HepG2 (cell line): ENCODE results near the gene CYSRT1. TPM values are rescaled to one million over a fixed set of nuclear protein-coding genes. Genes with fewer than 3 reads are reported as not detected.

Experiments used
- BRD4 ChIP-seq: sonication (generic); formaldehyde crosslinking; IDR thresholded peaks from 2 replicates; pipeline ENCODE4 v1.4.0; 2020; ENCODE audit warnings: missing genetic modification reagents
- ETV5 ChIP-seq: IDR thresholded peaks from 2 replicates; pipeline ENCODE4 v1.6.1; 2018; ENCODE audit warnings: missing biosample characterization, missing genetic modification reagents, inconsistent platforms, borderline replicate concordance
- HMGA1 ChIP-seq: sonication (generic); formaldehyde crosslinking; conservative IDR thresholded peaks from 2 replicates; pipeline ENCODE4 v1.4.0; 2020; ENCODE audit warnings: missing genetic modification reagents
- JUND ChIP-seq: sonication (generic); formaldehyde crosslinking; IDR thresholded peaks from 2 replicates; pipeline ENCODE4 v1.8.0; 2022; ENCODE audit warnings: mild to moderate bottlenecking, missing genetic modification reagents
- RARA ChIP-seq: IDR thresholded peaks from 2 replicates; pipeline ENCODE4 v1.6.1; 2016; ENCODE audit warnings: missing genetic modification reagents, missing compliant biosample characterization
- REL ChIP-seq: sonication (generic); formaldehyde crosslinking; conservative IDR thresholded peaks from 2 replicates; pipeline ENCODE4 v1.8.0; 2022; ENCODE audit warnings: mild to moderate bottlenecking, missing genetic modification reagents, moderate library complexity
- TAF15 ChIP-seq: fragments of 200-400 bp; formaldehyde crosslinking; IDR thresholded peaks from one replicate; pipeline ENCODE4 v1.6.1; 2018; ENCODE audit warnings: mild to moderate bottlenecking, low read depth, low read length; ENCODE audit not compliant: poor library complexity, severe bottlenecking
- TRAFD1 ChIP-seq: sonication (generic); formaldehyde crosslinking; IDR thresholded peaks from 2 replicates; pipeline ENCODE4 v1.5.1; 2020; ENCODE audit warnings: missing genetic modification reagents, mild to moderate bottlenecking, borderline replicate concordance
- YEATS2 ChIP-seq: sonication (generic); formaldehyde crosslinking; IDR thresholded peaks from 2 replicates; pipeline ENCODE4 v1.4.0; 2020; ENCODE audit warnings: missing genetic modification reagents, borderline replicate concordance
- ZFP62 ChIP-seq: sonication (generic); formaldehyde crosslinking; IDR thresholded peaks from 2 replicates; pipeline ENCODE4 v1.4.0; 2020; ENCODE audit warnings: missing genetic modification reagents
- ZNF274 ChIP-seq: sonication (generic); formaldehyde crosslinking; IDR thresholded peaks from 2 replicates; pipeline ENCODE4 v1.5.1; 2020; ENCODE audit warnings: mild to moderate bottlenecking, missing genetic modification reagents
- ZNF430 ChIP-seq: sonication (generic); formaldehyde crosslinking; IDR thresholded peaks from 2 replicates; pipeline ENCODE4 v1.9.0; 2021; ENCODE audit warnings: mild to moderate bottlenecking, missing genetic modification reagents
- ZNF431 ChIP-seq: sonication (generic); formaldehyde crosslinking; IDR thresholded peaks from 2 replicates; pipeline ENCODE4 v1.9.0; 2022; ENCODE audit warnings: missing genetic modification reagents, low read depth, mild to moderate bottlenecking, borderline replicate concordance
- ZNF567 ChIP-seq: sonication (generic); formaldehyde crosslinking; IDR thresholded peaks from 2 replicates; pipeline ENCODE4 v1.8.1; 2023; ENCODE audit warnings: mild to moderate bottlenecking, missing genetic modification reagents, borderline replicate concordance
- ZNF607 ChIP-seq: sonication (generic); formaldehyde crosslinking; IDR thresholded peaks from 2 replicates; pipeline ENCODE4 v1.5.1; 2020; ENCODE audit warnings: missing genetic modification reagents, mild to moderate bottlenecking, borderline replicate concordance
- ZNF839 ChIP-seq: sonication (generic); formaldehyde crosslinking; IDR thresholded peaks from 2 replicates; pipeline ENCODE4 v1.4.0; 2020; ENCODE audit warnings: missing genetic modification reagents, mild to moderate bottlenecking, borderline replicate concordance
- polyA plus RNA-seq, 8 experiments: library from polyadenylated mRNA; depleted of rRNA in 3 of 8; stranded (reverse) in 7 of 8; unstranded in 1 of 8; fragments of >200 nt; fragmentation: Illumina TruSeq in 4 of 8; extraction: Trizol in 4 of 8; gene quantifications; 2 replicates each; pipeline versions ENCODE4 v1.2.1 to v1.2.3, GENCODE V29; 2011 to 2016; ENCODE audit warnings: low read depth in 4 of 8, missing spikeins in 1 of 8, mixed read lengths in 1 of 8; ENCODE audit not compliant: insufficient read depth in 1 of 8
- total RNA-seq, 5 experiments: library from RNA; depleted of rRNA; stranded (reverse); fragments of >200 nt; fragmentation: Illumina TruSeq; extraction: Trizol; gene quantifications; 2 replicates each; pipeline ENCODE4 v1.2.3, GENCODE V29; 2016; ENCODE audit warnings: low read depth in 1 of 5
- TF ChIP-seq, protein P1 (sequence below): sonication (generic); formaldehyde crosslinking; IDR thresholded peaks from 2 replicates; pipeline ENCODE4 v1.5.1; 2020; ENCODE audit warnings: mild to moderate bottlenecking, moderate library complexity, missing genetic modification reagents
- TF ChIP-seq, protein P2 (sequence below): sonication (generic); formaldehyde crosslinking; conservative IDR thresholded peaks from 2 replicates; pipeline ENCODE4 v1.4.0; 2020; ENCODE audit warnings: missing genetic modification reagents

Gene CYSRT1
- total and polyA plus RNA-seq, 2 of the 13 experiments (the other 11 are each of a cell fraction or from before 2014, with no cell fraction given): 1.5 to 2.1 TPM

- TF ChIP-seq TAF15 (no peak), ZNF431 (CRISPR knock-in tag) (0 out of 2 replicates have a peak, but pooled peaks have one; percentile 42), ZNF567 (0 out of 2 replicates have a peak, but pooled peaks have one; percentile 83), BRD4 (peak; percentile 82; the same call in 1 of the 2 replicates), ZNF274 (0 out of 2 replicates have a peak, but pooled peaks have one; percentile 66), JUND (CRISPR knock-in tag) (peak; percentile 87; the same call in 1 of the 2 replicates), REL (CRISPR knock-in tag) (no peak), RARA (CRISPR knock-in tag) (peak; percentile 69), ZNF839 (CRISPR knock-in tag) (0 out of 2 replicates have a peak, but pooled peaks have one; percentile 29), ZNF607 (peak; percentile 85; the same call in 1 of the 2 replicates), ETV5 (CRISPR knock-in tag) (peak; percentile 67; the same call in 1 of the 2 replicates), YEATS2 (CRISPR knock-in tag) (peak; percentile 98), TRAFD1 (CRISPR knock-in tag) (no peak; the same call in 1 of the 2 replicates), HMGA1 (CRISPR knock-in tag) (no peak), ZNF430 (CRISPR knock-in tag) (peak; percentile 80), ZFP62 (peak; percentile 98)
- TF ChIP-seq, protein P1, sequence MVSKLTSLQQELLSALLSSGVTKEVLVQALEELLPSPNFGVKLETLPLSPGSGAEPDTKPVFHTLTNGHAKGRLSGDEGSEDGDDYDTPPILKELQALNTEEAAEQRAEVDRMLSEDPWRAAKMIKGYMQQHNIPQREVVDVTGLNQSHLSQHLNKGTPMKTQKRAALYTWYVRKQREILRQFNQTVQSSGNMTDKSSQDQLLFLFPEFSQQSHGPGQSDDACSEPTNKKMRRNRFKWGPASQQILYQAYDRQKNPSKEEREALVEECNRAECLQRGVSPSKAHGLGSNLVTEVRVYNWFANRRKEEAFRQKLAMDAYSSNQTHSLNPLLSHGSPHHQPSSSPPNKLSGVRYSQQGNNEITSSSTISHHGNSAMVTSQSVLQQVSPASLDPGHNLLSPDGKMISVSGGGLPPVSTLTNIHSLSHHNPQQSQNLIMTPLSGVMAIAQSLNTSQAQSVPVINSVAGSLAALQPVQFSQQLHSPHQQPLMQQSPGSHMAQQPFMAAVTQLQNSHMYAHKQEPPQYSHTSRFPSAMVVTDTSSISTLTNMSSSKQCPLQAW (CRISPR knock-in tag): peak; percentile 79
- TF ChIP-seq, protein P2, sequence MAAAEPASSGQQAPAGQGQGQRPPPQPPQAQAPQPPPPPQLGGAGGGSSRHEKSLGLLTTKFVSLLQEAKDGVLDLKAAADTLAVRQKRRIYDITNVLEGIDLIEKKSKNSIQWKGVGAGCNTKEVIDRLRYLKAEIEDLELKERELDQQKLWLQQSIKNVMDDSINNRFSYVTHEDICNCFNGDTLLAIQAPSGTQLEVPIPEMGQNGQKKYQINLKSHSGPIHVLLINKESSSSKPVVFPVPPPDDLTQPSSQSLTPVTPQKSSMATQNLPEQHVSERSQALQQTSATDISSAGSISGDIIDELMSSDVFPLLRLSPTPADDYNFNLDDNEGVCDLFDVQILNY: 0 out of 2 replicates have a peak, but pooled peaks have one; percentile 18
These were observed 36.3 kb upstream of the CYSRT1 start, which contains the start of the genes ANAPC2 and SSNA1 (continued) for GRCh38 chr9:137188490-137189296.
